Peyer's patch (tissue), 4 donors: ENCODE data around the gene BMPR1B. TPM values are rescaled to one million over a fixed set of nuclear protein-coding genes. Genes with fewer than 3 reads are reported as not detected.

ENCODE experiments used
- DNase-seq, 3 donors: peaks; one replicate each; pipeline ENCODE4 v3.0.0-alpha.2; 2017 to 2019
- H3K27ac ChIP-seq, 4 donors: fragments of 200-600 bp; sonication (generic); one replicate each; pipeline ENCODE4 v1.5.1; 2016 to 2019
- H3K27me3 ChIP-seq, 2 donors: fragments of 200-600 bp; sonication (generic); one replicate each; pipeline ENCODE4 v1.5.1; 2019
- H3K36me3 ChIP-seq, 3 donors: fragments of 200-600 bp; sonication (generic); one replicate each; pipeline ENCODE4 v1.5.1; 2016 to 2019
- H3K4me1 ChIP-seq, 4 donors: fragments of 200-600 bp; sonication (generic); one replicate each; pipeline ENCODE4 v1.5.1; 2016 to 2019
- H3K4me3 ChIP-seq, 4 donors: fragments of 200-600 bp; sonication (generic); 1 replicate in 3 of 4; 2 replicates in 1 of 4; pipeline ENCODE4 v1.5.1; 2016 to 2019; ENCODE audit warnings: mild to moderate bottlenecking in 1 of 4
- H3K9me3 ChIP-seq, 4 donors: fragments of 200-600 bp; sonication (generic); one replicate each; pipeline ENCODE4 v1.5.1; 2016 to 2019; ENCODE audit warnings: mild to moderate bottlenecking in 1 of 4
- POLR2A ChIP-seq, 2 donors: fragments of 450-650 bp; IDR thresholded peaks; one replicate each; pipeline ENCODE4 v1.5.1; 2017; ENCODE audit warnings: antibody characterized with exemption in 2 of 2, mild to moderate bottlenecking in 2 of 2, moderate library complexity in 2 of 2
- total RNA-seq, 4 donors: library from RNA; depleted of rRNA; stranded (reverse); fragments of >200 nt; gene quantifications; one replicate each; pipeline ENCODE4 v1.1.0, GENCODE V29; 2016
- TF ChIP-seq, protein P1 (sequence below), 6 experiments: fragments of 450-650 bp in 4 of 6; fragments of 200-600 bp in 2 of 6; sonication (generic) in 1 of 6; IDR thresholded peaks; one replicate each; pipeline ENCODE4 v1.5.1; 2017 to 2019; ENCODE audit warnings: antibody characterized with exemption in 6 of 6, mild to moderate bottlenecking in 3 of 6, moderate library complexity in 1 of 6

BMPR1B gene
- total RNA-seq, 4 donors from 2014 or later = not detected

DNA sequence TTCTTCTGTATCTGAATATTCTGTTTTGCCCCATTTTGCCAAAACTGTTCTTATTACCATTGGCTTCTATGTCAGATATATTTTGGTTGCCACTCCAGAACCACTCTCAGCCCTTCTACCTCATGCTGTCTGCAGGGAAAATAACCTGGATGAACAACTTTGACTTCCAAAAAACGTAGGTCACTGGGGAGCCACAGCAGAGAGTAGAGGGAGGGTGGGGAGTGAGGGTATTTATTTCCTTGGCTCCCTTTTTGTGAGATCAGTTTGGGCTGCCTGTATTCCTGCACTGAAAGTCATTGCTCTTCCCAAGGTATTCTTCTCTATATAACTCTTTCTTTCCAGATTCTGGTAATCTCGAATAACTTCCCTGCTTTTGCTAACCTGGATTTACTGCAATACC is 6.3 kb downstream of the BMPR1B start:
- no peaks in the 10 kb centered on the region for H3K4me1 ChIP-seq
- no peak overlapping the region for H3K4me3 ChIP-seq
- H3K27me3 ChIP-seq = no peaks in the 10 kb centered on the region
- no peaks in the 10 kb centered on the region for H3K9me3 ChIP-seq
- no peak for TF ChIP-seq POLR2A (IDR thresholded peaks at IDR 0.05)
- TF ChIP-seq, protein P1, sequence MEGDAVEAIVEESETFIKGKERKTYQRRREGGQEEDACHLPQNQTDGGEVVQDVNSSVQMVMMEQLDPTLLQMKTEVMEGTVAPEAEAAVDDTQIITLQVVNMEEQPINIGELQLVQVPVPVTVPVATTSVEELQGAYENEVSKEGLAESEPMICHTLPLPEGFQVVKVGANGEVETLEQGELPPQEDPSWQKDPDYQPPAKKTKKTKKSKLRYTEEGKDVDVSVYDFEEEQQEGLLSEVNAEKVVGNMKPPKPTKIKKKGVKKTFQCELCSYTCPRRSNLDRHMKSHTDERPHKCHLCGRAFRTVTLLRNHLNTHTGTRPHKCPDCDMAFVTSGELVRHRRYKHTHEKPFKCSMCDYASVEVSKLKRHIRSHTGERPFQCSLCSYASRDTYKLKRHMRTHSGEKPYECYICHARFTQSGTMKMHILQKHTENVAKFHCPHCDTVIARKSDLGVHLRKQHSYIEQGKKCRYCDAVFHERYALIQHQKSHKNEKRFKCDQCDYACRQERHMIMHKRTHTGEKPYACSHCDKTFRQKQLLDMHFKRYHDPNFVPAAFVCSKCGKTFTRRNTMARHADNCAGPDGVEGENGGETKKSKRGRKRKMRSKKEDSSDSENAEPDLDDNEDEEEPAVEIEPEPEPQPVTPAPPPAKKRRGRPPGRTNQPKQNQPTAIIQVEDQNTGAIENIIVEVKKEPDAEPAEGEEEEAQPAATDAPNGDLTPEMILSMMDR (IDR thresholded peaks at IDR 0.05) = no peak
- H3K27ac ChIP-seq = no peak overlapping the region
- no peaks in the 10 kb centered on the region for H3K36me3 ChIP-seq
- no peak for DNase-seq

DNA sequence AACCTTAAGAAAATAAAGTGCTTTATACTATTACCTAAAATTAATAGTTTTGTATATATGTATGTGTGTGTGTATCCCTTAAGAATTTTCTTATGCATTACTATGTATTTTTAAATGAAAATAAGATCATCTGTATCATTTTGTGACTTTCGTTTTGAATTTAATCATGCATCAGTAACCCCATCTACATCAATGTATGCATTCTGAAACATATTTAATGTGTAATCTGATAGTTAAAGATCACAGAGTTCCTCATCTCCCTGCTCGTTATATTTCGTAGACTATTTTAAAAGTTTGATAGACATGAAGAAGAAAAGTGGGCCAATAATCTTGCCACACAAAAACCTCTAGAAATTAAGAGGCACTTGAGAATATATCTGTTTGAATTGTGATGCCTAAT is 7.4 kb downstream of the BMPR1B start:
- H3K4me3 ChIP-seq = no peak overlapping the region
- no peaks in the 10 kb centered on the region for H3K9me3 ChIP-seq
- H3K36me3 ChIP-seq = no peaks in the 10 kb centered on the region
- no peaks in the 10 kb centered on the region for H3K4me1 ChIP-seq
- H3K27me3 ChIP-seq = no peaks in the 10 kb centered on the region
- TF ChIP-seq POLR2A (IDR thresholded peaks at IDR 0.05) = no peak
- TF ChIP-seq, protein P1 (IDR thresholded peaks at IDR 0.05) = no peak
- DNase-seq = no peak
- no peak overlapping the region for H3K27ac ChIP-seq

DNA sequence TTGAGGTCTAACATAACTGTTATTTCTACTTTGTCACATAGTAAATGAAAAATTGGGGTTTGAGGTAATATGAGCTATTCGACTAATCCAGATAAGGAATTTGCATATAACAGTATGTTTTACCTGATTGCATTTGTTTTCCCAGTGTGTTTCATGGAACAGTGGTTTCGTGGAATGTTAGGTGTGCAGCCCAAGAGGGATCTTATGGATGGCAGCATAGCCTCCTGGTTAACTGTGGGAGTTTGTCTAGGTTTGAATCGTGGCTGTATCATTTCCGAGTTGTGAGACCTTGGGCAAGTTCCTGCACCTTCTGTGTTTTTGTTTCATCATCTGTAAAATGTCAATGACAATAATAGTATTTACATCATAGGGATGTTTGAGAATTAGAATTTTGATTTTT is 7.9 kb downstream of the BMPR1B start:
- no peak for DNase-seq
- Histone ChIP-seq H3K9me3 (no peaks in the 10 kb centered on the region), H3K4me3 (no peak overlapping the region), H3K36me3 (no peaks in the 10 kb centered on the region), H3K4me1 (no peaks in the 10 kb centered on the region), H3K27me3 (no peaks in the 10 kb centered on the region), H3K27ac (no peak overlapping the region)
- TF ChIP-seq, protein P1 (IDR thresholded peaks at IDR 0.05) = no peak
- no peak for TF ChIP-seq POLR2A (IDR thresholded peaks at IDR 0.05)

DNA sequence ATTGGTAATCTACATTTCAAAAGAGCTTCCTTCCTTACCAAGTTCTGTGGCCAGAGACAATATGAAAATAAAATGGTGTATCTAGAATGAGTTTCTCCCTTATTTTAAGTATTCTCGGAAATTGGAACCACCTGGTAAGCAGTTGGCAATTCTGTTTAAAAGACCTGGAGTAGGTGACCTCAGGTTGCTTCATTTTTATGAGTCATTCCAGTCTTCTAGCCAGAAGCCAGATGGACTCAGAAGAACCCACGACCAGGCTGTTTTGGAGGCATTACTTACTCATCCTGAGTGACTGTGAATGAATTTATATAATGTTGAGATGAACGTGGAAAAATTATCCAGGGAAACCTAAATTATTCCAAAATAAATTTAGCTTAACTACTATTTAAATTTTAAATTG is 9.1 kb downstream of the BMPR1B start:
- DNase-seq = no peak
- Histone ChIP-seq H3K27me3 (no peaks in the 10 kb centered on the region), H3K4me3 (no peak overlapping the region), H3K4me1 (no peaks in the 10 kb centered on the region), H3K36me3 (no peaks in the 10 kb centered on the region), H3K9me3 (no peaks in the 10 kb centered on the region), H3K27ac (no peak overlapping the region)
- TF ChIP-seq, protein P1 (IDR thresholded peaks at IDR 0.05) = no peak
- no peak for TF ChIP-seq POLR2A (IDR thresholded peaks at IDR 0.05)

DNA sequence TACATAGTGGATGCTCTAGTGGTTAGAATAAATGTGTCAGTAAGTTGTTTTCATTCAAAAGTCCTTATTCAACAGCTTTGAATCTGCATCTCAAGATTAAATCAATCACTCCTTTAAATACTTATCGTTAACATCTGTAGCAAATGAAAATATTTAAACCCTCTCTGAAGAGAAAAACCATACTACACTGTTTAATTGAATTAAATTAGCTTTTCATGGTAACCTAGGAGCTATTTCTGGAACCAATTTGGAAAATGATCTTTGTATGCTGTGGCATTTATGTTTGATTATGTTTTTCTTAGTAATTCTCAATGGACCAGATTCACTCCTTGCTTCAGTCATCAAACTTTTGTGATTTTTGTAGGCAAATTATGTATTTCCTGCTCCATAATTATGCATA is 9.7 kb downstream of the BMPR1B start:
- Histone ChIP-seq H3K27me3 (no peaks in the 10 kb centered on the region), H3K9me3 (no peaks in the 10 kb centered on the region)
- TF ChIP-seq, protein P1 (IDR thresholded peaks at IDR 0.05) = no peak
- no peak for TF ChIP-seq POLR2A (IDR thresholded peaks at IDR 0.05)

DNA sequence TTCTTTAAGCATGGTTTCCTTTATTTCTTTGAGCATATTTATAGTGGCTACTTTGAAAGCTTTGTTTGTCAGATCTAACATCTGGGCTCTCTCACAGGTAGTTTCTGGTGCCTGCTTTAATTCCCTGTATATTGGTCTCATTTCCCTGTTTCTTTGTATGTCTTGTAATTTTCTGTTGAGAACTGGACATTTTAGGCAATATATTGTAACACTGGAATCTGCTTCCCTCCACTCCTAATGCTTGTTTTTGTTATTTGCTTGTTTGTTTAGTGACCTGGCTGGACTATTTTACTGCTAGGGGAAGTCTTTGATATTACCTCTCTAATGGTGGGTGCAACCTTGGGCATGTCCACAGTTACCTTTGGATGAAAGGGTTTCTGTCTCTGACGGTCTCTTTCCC is 25.0 kb downstream of the BMPR1B start:
- no peaks in the 10 kb centered on the region for H3K4me1 ChIP-seq
- no peak for DNase-seq
- H3K4me3 ChIP-seq = no peak overlapping the region
- H3K27ac ChIP-seq = no peak overlapping the region
- no peaks in the 10 kb centered on the region for H3K36me3 ChIP-seq
- H3K27me3 ChIP-seq = no peaks in the 10 kb centered on the region
- H3K9me3 ChIP-seq = no peaks in the 10 kb centered on the region
- TF ChIP-seq, protein P1 (IDR thresholded peaks at IDR 0.05) = no peak
- TF ChIP-seq POLR2A (IDR thresholded peaks at IDR 0.05) = no peak

More for the DNA sequence above, 9.7 kb downstream of the BMPR1B start:
- Histone ChIP-seq H3K27ac (no peak overlapping the region), H3K36me3 (no peaks in the 10 kb centered on the region), H3K4me3 (no peak overlapping the region), H3K4me1 (no peaks in the 10 kb centered on the region)
- DNase-seq = no peak
